K562 (cell line): ENCODE results near the gene PAN2. TPM values are rescaled to one million over a fixed set of nuclear protein-coding genes. Genes with fewer than 3 reads are reported as not detected.

ENCODE experiments used
- ATF1 ChIP-seq, 2 experiments: fragments of 450-650 bp in 1 of 2; IDR thresholded peaks; 2 replicates each; pipeline ENCODE4 v1.6.1; 2016; ENCODE audit warnings: missing compliant biosample characterization in 1 of 2, missing genetic modification characterization in 1 of 2
- FIP1L1 ChIP-seq: fragments of 200-400 bp; formaldehyde crosslinking; IDR thresholded peaks from 2 replicates; pipeline ENCODE4 v1.6.1; 2018; ENCODE audit warnings: mild to moderate bottlenecking, low read depth, low read length; ENCODE audit not compliant: poor library complexity, severe bottlenecking
- FOXM1 ChIP-seq, 2 experiments: fragments of 450-650 bp in 1 of 2; sonication (generic) in 1 of 2; formaldehyde crosslinking in 1 of 2; IDR thresholded peaks; 2 replicates each; pipeline versions ENCODE4 v1.6.1 to v1.9.0; 2017 to 2022; ENCODE audit warnings: low read depth in 2 of 2, mild to moderate bottlenecking in 2 of 2, missing genetic modification reagents in 1 of 2, moderate library complexity in 1 of 2
- NFIX ChIP-seq: fragments of 250-450 bp; sonication (Bioruptor Pico); IDR thresholded peaks from 2 replicates; pipeline ENCODE4 v1.4.0; 2020; ENCODE audit warnings: low read depth, mild to moderate bottlenecking, moderate library complexity
- RBBP5 ChIP-seq: fragments of 200-600 bp; sonication (generic); IDR thresholded peaks from 2 replicates; pipeline ENCODE4 v1.6.1; 2012; ENCODE audit warnings: borderline replicate concordance, mild to moderate bottlenecking, low read length, control low read depth, inconsistent platforms; ENCODE audit not compliant: insufficient read depth, poor library complexity, severe bottlenecking
- SMAD4 ChIP-seq: fragments of 250-450 bp; sonication (Bioruptor Pico); conservative IDR thresholded peaks from 2 replicates; pipeline ENCODE4 v1.8.0; 2021; ENCODE audit warnings: inconsistent platforms, mild to moderate bottlenecking, moderate library complexity
- TCF3 ChIP-seq: sonication (generic); formaldehyde crosslinking; IDR thresholded peaks from 2 replicates; pipeline ENCODE4 v1.4.0; 2020; ENCODE audit warnings: mild to moderate bottlenecking, missing genetic modification reagents
- TEAD1 ChIP-seq, 2 experiments: fragments of 450-650 bp in 1 of 2; sonication (generic) in 1 of 2; formaldehyde crosslinking; IDR thresholded peaks; 2 replicates each; pipeline versions ENCODE4 v1.4.0 to v1.8.0; 2020 to 2022; ENCODE audit warnings: mild to moderate bottlenecking in 2 of 2, missing genetic modification reagents in 1 of 2
- XRCC5 ChIP-seq: fragments of 200-400 bp; formaldehyde crosslinking; IDR thresholded peaks from 2 replicates; pipeline ENCODE4 v1.6.1; 2017; ENCODE audit warnings: low read depth, mild to moderate bottlenecking, low read length
- polyA plus RNA-seq, 8 experiments: library from polyadenylated mRNA; depleted of rRNA in 4 of 8; stranded (reverse) in 5 of 8; unstranded in 3 of 8; fragments of >200 nt; fragmentation: Nextera tagmentation in 2 of 8; fragmentation: Illumina TruSeq in 1 of 8; extraction: Ambion mirVana in 2 of 8; extraction: Trizol in 1 of 8; gene quantifications; 2 replicates each; pipeline versions ENCODE4 v1.2.1 to v1.2.3, GENCODE V29; 2011 to 2014; ENCODE audit warnings: inconsistent platforms in 1 of 8, missing spikeins in 1 of 8
- total RNA-seq, 7 experiments: library from RNA; depleted of rRNA in 6 of 7; stranded (reverse); fragments of >200 nt in 6 of 7; fragmentation: Illumina TruSeq in 2 of 7; extraction: Trizol in 2 of 7; gene quantifications; 2 replicates each; pipeline versions ENCODE4 v1.2.1 to v1.2.3, GENCODE V29; 2011 to 2021; ENCODE audit warnings: low replicate concordance in 1 of 7
- TF ChIP-seq, protein P1 (sequence below): fragments of 450-650 bp; IDR thresholded peaks from 2 replicates; pipeline ENCODE4 v1.6.1; 2018; ENCODE audit not compliant: partially characterized antibody
- TF ChIP-seq, protein P2 (sequence below), 2 experiments: fragments of 450-650 bp in 1 of 2; sonication (generic) in 1 of 2; formaldehyde crosslinking in 1 of 2; IDR thresholded peaks; 2 replicates each; pipeline versions ENCODE4 v1.7.1 to v1.9.0; 2016 to 2022; ENCODE audit warnings: inconsistent platforms in 1 of 2, mild to moderate bottlenecking in 1 of 2, missing genetic modification reagents in 1 of 2

The PAN2 gene
- total and polyA plus RNA-seq, 9 of the 15 experiments (the other 6 are each of a cell fraction or from before 2014, with no cell fraction given) = 15.0 to 66.1 (median 25.9) TPM

DNA sequence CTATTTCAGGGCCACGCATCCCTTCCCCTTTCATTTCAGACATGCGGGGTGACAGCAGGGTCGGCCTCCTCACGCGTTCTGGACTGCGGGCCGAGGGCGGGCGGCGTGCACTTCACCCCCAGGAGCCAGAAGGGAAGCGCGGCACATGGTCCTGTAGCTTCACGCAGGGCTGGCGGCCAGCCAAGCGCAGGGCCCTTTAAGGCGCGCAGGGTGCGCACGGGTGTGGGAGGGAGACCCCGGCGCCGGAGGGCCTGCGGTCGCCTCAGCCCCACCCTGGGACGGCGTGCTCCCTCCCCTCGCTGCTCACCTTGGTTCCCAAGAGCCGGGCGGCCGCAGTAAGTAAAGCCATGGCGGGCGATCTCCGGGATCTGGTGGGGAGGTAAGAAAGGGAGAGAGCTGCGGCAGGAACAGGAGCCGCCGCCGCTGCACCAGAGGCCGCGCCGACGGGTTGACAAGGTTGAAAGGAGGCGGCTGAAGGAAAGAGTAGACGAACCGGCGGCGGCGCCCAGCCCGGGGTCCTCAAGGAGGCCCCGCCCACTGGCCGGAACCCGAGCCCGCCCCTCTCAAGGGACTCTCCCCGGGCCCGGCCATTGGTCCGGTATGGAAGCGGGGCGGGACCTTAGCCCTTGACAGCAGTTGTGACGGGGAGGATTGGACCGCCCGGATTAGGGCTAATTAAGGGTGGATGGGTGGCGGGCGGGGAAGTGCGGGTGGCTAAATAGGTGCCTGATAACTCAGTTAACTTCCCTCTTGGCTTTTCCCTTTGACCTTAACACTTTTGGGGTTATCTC is 33.8 kb downstream of the PAN2 start, which contains the start of gene CS (continued):
- TF ChIP-seq FOXM1 (IDR thresholded peaks at IDR 0.05; ENCODE audit: low read depth) (no peak), FOXM1 (CRISPR knock-in tag; IDR thresholded peaks at IDR 0.05; ENCODE audit: low read depth) (peak; percentile 88; the same call in 1 of the 2 replicates), TEAD1 (CRISPR knock-in tag; IDR thresholded peaks at IDR 0.05) (peak in 1 of 2 experiments; percentile 84; a peak in 1 of 4 replicates), FIP1L1 (peak; percentile 56), ATF1 (CRISPR knock-in tag; IDR thresholded peaks at IDR 0.05) (no peak), ATF1 (tag; IDR thresholded peaks at IDR 0.05) (peak; percentile 47; the same call in 1 of the 2 replicates), NFIX (CRISPR knock-in tag) (peak; percentile 76), SMAD4 (CRISPR knock-in tag) (peak; percentile 87), RBBP5 (peak; percentile 81), XRCC5 (peak; percentile 44; the same call in 1 of the 2 replicates), TCF3 (CRISPR knock-in tag) (peak; percentile 18)
- TF ChIP-seq, protein P1, sequence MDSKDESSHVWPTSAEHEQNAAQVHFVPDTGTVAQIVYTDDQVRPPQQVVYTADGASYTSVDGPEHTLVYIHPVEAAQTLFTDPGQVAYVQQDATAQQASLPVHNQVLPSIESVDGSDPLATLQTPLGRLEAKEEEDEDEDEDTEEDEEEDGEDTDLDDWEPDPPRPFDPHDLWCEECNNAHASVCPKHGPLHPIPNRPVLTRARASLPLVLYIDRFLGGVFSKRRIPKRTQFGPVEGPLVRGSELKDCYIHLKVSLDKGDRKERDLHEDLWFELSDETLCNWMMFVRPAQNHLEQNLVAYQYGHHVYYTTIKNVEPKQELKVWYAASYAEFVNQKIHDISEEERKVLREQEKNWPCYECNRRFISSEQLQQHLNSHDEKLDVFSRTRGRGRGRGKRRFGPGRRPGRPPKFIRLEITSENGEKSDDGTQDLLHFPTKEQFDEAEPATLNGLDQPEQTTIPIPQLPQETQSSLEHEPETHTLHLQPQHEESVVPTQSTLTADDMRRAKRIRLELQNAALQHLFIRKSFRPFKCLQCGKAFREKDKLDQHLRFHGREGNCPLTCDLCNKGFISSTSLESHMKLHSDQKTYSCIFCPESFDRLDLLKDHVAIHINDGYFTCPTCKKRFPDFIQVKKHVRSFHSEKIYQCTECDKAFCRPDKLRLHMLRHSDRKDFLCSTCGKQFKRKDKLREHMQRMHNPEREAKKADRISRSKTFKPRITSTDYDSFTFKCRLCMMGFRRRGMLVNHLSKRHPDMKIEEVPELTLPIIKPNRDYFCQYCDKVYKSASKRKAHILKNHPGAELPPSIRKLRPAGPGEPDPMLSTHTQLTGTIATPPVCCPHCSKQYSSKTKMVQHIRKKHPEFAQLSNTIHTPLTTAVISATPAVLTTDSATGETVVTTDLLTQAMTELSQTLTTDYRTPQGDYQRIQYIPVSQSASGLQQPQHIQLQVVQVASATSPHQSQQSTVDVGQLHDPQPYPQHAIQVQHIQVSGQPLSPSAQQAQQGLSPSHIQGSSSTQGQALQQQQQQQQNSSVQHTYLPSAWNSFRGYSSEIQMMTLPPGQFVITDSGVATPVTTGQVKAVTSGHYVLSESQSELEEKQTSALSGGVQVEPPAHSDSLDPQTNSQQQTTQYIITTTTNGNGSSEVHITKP = peak; percentile 35
- TF ChIP-seq, protein P2, sequence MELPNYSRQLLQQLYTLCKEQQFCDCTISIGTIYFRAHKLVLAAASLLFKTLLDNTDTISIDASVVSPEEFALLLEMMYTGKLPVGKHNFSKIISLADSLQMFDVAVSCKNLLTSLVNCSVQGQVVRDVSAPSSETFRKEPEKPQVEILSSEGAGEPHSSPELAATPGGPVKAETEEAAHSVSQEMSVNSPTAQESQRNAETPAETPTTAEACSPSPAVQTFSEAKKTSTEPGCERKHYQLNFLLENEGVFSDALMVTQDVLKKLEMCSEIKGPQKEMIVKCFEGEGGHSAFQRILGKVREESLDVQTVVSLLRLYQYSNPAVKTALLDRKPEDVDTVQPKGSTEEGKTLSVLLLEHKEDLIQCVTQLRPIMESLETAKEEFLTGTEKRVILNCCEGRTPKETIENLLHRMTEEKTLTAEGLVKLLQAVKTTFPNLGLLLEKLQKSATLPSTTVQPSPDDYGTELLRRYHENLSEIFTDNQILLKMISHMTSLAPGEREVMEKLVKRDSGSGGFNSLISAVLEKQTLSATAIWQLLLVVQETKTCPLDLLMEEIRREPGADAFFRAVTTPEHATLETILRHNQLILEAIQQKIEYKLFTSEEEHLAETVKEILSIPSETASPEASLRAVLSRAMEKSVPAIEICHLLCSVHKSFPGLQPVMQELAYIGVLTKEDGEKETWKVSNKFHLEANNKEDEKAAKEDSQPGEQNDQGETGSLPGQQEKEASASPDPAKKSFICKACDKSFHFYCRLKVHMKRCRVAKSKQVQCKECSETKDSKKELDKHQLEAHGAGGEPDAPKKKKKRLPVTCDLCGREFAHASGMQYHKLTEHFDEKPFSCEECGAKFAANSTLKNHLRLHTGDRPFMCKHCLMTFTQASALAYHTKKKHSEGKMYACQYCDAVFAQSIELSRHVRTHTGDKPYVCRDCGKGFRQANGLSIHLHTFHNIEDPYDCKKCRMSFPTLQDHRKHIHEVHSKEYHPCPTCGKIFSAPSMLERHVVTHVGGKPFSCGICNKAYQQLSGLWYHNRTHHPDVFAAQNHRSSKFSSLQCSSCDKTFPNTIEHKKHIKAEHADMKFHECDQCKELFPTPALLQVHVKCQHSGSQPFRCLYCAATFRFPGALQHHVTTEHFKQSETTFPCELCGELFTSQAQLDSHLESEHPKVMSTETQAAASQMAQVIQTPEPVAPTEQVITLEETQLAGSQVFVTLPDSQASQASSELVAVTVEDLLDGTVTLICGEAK (IDR thresholded peaks at IDR 0.05) = 0 out of 2 replicates have a peak, but pooled peaks have one; percentile 18
- TF ChIP-seq, protein P2 (CRISPR knock-in tag; IDR thresholded peaks at IDR 0.05) = no peak
